Fibroblast of upper back skin (primary cell): ENCODE results near the gene SLC7A7.
A peak's percentile ranks its signal among the peaks of the same experiment; 100 is the strongest.
"Not testable (repeated sequence)": the region's sequence is repeated elsewhere in the genome, so short reads cannot be mapped to it uniquely, and the experiment has no call there.

Experiments
- DNase-seq: peaks from one replicate; pipeline ENCODE4 v3.0.0-alpha.2; 2013

Gene SLC7A7

DNA sequence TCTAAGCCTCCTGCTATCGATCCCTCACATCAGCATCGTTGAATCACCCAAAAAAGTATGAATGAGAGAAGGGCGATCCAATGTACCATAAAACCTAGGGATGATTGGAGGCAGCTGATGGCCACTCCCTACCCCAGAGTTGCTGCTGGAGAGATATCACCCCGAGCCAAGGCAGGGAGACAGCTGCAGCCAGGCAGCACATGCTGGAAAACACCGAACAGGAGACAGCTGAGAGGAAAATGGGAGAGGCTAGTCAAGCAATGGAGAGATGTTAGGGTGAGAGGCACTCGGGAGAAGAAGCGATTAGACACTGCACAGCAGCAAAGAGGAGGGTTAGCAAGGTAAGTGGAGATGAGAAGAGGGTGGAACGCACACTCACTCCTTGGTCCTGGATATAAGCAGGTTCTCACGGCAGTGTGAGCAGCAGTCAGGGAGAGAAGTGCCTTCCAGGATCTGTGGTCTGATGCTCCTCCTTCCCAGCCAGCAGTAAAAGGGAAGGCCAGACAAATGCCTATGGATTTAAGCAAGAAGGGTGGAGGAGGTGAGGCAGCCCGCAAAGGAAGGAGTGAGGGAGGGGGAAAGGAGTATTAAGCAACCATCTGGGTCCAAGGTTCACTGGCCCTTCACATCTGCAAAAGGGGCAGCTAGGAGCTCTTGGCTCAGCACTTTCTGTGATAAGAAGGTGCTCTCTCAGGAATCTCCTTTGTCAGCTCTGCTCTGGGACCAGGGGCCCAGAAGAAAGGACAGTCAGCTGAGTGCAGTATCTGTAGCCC is at the start of gene SLC7A7:
Gene SLC7A7 (minus strand): TSS at position 495 of the 773 bp plus-strand sequence. CDS start 2,037 bp downstream, outside the sequence.
- DNase-seq = peak; percentile 48

DNA sequence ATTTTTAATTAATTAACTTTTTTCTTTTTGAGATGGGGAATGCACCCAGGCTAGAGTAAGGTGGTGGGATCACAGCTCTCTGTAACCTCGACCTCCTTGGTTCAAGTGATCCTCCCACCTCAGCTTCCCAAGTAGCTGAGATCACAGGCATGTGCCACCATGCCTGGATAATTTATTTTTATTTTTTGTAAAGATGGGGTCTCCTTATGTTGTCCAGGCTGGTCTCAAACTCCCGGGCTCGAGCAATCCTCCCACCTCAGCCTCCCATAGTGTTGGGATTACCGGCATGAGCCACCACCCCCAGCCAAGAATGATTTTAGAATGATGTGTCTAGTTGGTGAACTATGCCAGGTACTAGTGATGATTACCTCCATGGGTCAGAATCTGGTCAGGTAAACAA is 49.7 kb upstream of the SLC7A7 start:
- DNase-seq = no peak

DNA sequence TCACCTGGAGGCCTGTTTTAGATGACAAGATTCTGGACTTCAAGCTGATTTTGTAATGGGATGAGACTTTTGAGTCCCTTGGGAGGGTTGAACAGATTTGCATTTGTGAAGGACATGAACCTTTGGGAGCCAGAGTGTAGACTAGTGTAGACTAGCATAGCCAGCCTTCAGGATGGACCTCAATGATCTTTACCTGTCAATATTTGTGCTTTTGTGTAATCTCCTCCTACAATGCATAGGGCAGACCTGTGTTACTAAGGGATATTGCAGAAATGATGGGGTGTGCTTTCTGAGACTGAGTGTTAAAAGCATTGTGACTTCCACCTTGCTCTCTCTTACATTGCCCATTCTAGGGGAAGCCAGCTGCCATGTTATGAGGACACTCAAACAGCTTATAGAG is 46.4 kb upstream of the SLC7A7 start:
- DNase-seq = no peak

DNA sequence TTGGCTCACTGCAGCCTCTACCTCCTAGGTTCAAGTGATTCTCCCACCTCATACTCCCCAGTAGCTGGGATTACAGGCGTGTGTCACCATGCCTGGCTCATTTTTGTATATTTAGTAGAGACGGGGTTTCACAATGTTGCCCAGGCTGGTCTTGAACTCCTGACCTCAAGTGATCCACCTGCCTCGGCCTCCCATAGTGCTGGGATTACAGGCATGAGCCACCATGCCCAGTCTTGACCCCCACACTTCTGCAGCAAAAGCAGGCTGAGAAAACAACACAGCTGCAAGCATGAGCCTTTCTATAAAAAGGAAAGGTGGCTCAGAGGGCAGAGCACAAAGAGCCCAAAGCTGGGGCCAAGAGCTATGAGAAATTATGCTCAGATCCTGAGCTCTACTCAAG is 45.1 kb upstream of the SLC7A7 start:
- DNase-seq = not testable (repeated sequence)

DNA sequence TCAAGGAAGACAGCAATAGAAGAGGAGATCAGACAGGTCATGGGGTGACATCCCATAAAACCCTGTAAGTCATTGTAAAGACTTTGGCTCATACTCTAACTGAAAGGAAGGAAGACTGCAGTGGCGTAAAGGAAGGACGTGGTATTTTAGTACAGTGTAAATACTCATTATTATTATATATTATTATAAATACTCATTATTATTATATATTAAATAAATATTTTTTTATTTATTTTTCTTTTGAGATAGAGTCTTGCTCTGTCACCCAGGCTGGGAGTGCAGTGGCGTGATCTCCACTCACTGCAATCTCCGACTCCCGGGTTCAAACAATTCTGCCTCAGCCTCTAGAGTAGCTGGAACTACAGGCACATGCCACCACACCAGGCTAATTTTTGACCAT is 41.2 kb upstream of the SLC7A7 start:
- DNase-seq = no peak

DNA sequence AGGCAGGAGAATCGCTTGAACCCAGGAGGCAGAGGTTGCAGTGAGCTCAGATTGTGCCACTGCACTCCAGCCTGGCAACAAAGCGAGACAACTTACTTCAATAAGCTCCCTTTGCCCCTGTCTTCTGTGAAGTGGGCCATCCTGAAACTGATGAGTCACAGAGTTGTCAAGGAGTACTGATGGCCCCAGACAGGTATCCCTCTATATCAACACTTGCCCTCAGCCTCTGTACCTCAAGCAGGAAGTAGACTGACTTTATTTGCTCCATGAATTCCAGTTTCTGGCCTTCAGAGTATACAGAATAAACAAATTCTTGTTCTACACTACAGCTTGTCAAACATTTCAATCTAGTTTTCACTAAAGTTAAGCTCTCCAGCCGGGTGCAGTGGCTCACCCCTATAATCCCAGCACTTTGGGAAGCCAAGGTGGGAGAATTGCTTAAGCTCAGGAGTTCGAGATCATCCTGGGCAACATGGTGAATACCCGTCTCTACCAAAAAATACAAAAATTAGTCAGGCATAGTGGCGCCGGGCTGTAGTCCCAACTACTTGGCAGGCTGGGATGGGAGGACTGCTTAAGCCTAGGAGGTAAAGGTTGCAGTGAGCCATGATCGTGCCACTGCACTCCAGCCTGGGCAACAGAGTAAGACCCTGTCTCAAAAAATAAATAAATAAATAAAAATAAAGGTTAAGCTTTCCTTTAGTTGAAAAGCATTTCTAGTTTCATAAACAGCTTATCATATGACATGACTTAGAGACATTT is 39.9 kb upstream of the SLC7A7 start:
- no peak for DNase-seq

DNA sequence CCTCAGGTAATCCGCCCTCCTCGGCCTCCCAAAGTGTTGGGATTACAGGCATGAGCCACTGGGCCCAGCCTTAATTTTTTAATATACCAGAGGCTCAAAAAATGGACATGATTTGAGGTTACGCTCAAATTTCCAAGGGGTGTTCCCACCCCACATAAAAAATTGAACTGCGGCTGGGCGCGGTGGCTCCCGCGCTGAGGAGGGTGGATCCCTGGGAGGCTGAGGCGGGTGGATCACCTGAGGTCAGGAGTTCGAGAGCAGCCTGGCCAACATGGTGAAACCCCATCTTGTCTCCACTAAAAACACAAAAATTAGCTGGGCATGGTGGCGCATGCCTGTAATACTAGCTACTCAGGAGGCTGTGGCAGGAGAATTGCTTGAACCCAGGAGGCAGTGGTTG is 39.1 kb upstream of the SLC7A7 start:
- DNase-seq = not testable (repeated sequence)

DNA sequence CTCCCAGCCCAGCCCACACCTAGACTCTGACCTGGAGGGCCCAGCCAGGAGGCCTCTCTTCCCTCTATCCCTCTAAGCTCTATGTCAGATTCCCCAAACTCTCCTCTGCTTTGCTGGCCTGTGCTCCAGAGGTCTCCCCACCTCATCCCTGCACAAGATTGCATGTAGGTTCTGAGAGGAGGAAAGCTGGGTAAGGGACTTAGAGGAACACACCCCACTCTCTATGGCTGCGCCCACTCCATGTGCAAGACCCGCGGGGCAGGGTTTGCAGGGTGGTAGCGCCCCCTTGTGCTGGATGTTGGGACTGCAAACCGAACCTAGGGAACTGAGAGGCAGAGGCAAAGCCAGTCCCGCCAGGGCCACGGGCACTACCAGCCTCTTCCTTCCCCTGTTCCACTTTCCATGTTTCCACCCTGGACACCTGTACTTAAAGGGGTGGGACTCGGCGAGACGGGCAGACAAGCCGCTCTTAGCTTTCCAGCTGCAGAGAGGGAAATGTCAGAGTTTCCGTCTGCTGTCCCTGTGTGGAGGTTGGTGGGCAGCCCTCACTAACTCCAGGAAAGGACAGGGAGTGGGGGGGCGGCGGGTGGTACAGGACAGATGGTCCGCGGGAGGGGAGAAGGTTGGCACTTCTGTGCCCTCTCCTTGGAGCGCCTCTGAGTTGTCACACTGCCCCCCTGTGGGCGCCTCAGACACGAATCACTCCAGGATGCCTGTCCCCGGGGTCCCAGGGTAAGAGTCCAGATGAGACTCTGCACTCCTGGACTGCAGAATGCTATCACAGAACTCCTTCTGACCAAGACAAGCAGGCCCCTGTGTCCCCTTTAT is 37.9 kb upstream of the SLC7A7 start:
- peak; percentile 88 for DNase-seq

DNA sequence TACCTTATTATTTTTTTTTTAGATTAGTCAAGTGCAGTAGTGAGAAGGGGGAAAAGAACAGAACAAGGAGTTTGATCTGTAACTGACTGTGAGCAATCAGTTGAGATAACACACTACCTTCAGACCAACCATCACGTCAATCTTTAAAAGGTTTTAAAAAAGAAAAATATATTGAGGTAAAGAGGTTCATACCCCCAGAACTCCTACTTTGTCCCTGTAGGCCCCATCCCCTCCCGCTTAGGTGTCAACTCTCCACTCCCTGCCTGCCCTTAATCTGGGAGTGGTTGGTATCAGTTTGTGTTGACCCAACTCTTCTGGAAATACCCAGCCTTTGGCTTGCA is 37.3 kb upstream of the SLC7A7 start:
- DNase-seq = no peak

DNA sequence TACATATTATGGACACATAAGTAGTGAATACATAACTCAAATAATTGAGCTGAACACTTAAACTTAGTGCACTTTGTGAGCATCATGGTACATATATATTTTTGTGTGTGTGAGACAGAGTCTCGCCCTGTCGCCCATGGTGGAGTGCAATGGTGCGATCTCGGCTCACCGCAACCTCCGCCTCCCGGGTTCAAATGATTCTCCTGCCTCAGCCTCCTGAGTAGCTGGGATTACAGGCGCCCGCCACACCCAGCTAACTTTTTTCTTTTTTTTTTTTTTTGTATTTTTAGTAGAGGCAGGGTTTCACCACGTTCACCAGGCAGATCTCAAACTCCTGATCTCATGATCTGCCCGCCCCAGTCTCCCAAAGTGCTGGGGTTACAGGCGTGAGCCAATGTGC is 36.9 kb upstream of the SLC7A7 start:
- not testable (repeated sequence) for DNase-seq

DNA sequence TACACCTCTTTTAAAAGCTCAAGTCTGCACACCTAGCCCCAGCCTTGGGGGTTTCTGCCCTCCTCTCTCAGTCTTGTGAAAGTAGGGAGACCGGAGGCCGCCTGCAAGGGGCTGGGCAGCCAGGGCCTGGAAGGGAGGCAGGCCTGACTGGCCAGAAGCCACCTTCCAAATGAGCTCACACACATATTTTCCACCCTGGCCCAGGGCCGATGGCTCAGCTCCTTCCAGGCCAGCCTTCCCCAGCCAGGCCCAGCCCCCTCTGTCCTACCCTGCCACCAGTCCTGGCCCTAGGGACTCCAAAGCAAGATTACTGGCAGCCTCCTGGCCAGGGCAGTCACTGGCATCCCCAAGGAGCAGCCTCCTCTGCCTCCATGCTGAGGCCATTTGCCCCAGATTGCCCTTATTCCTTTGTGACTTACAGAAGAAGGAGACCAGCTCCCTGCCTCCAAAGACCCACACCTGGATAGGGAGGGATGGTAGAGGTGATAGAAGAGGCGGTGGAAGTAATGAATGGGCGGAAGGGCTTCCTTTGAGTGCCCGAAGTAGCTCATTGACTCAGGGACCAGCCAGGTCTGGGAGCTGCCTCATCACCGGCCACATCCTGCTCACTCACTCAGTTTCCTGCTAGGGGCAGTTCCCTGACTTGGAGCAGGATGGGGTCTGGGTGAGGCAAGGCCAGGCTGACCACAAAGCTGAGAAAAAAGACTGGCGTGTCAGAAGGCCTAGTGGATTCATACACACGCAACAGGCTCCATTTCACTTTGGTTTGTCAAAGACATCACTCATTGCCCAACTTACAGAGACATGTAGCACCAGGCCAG is 35.9 kb upstream of the SLC7A7 start:
- peak; percentile 95 for DNase-seq

DNA sequence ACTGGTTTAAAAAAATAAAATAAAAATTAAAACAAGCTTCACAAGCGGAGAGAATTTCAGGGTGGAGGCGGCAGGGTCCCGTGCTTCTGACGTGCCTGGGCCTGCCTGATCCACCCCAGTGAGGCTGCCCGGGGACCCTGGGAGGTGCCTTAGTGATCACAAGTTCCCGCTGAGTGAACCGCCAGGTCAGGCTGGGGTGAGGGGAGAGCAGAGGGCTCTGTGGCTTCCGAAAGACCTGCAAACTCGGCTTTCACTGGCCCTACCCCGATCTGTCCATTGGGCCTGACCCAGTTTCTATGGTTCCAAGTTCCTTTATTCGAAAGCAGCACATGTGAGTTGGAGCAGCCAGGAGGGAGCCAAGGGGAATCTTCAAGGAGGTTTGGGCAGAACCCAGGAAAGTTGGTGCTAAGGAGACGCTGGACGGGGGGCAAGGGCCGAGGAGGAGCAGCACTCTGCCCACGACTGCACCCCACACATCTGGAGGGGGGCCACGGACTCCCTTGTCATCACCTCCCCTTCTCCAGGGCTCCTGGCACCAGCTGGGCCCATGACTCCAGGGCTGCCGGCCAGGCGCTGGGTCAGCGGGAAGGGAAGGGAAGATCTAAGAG is 34.1 kb upstream of the SLC7A7 start:
- DNase-seq = no peak

DNA sequence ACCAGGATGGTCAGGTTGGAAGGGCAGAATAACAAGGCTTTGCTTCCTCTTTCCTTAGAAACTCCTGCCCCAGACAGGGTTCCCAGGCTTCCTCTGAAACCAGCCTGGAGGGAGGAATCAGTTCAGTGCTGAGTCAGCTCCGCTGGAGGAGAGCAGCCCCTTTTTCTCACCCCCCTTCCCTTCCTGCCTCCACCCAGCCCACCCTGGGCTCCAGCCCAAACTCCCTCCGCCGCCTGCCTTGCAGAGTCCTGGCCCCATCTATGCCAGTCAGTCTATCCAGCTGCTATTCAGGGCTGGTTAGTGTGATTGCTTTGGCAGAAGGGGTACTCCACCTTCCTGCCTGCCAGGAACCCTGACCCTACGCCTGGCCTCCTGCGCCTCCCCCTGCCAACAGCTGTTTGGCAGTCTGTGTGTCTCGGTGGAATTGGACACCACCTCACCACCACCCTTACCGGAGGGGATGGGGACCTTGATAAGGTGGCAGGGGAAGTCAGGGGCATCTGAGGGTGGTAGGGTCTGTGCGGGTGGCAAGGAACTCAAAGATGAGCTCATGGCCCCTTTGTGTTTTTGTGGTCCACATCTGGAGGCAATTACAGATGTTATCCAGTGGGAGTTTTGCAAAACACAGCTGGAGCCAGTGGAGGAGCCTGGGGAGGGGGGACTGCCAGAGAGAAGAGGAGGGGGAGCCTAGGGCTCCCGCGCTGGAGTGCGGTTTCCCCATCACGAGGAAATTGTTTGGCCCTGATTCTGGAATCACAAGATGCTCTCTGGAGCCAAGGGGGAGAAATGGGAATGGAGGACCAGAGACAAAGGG is 33.3 kb upstream of the SLC7A7 start:
- peak; percentile 94 for DNase-seq

DNA sequence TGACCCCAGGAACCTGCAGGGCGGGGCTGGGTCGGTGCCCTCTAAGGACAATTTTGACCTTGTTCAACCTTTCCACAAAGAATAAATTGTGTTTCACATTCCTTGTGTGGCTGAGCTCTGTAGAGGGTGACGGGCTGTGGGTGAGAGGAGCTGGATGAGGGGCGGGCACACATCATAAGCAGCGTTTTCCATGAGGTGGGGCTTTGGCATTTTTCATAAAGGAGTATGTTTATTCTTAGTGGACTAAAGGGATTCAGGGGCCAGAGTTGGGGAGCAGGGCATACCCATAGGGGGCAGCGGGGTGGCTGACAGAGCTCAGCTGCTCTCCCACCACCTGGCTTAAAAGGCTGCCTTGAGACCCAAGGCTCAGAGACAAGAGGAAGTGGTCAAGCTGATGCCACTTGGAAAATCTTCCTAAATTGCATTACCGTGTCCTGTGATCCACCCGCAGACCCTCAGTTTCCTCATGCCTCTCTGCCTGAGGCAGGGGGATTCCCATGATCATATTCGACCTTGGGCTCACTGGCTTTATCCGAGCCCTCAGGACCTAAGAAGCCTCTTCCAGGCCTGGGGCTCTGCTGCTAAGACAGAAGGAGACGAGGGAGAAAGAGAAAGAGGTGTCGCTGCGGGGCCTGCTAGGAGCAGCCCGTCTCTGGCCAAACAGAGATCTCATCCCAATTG is 32.6 kb upstream of the SLC7A7 start:
- DNase-seq = peak; percentile 58

DNA sequence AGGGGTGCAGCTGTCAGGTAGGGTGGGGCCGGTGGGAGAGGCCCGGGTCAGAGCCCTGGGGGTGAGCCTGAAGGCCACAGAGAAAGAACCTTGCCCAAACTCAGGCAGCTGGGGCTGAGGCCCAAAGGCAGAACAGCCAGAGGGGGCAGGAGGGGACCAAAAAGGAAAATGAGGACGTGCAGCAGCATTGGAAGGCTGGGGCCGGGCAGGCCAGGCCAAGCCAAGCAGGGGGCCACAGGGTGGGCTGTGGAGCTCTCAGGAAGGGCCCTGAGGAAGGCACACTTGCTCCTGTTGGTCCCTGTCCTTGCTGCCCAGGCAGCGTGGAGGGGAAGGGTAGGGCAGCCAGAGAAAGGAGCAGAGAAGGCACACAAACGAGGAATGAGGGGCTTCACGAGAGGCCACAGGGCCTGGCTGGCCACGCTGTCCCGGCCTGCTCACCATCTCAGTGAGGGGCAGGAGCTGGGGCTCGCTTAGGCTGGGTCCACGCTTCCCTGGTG is 31.6 kb upstream of the SLC7A7 start:
- DNase-seq = no peak

DNA sequence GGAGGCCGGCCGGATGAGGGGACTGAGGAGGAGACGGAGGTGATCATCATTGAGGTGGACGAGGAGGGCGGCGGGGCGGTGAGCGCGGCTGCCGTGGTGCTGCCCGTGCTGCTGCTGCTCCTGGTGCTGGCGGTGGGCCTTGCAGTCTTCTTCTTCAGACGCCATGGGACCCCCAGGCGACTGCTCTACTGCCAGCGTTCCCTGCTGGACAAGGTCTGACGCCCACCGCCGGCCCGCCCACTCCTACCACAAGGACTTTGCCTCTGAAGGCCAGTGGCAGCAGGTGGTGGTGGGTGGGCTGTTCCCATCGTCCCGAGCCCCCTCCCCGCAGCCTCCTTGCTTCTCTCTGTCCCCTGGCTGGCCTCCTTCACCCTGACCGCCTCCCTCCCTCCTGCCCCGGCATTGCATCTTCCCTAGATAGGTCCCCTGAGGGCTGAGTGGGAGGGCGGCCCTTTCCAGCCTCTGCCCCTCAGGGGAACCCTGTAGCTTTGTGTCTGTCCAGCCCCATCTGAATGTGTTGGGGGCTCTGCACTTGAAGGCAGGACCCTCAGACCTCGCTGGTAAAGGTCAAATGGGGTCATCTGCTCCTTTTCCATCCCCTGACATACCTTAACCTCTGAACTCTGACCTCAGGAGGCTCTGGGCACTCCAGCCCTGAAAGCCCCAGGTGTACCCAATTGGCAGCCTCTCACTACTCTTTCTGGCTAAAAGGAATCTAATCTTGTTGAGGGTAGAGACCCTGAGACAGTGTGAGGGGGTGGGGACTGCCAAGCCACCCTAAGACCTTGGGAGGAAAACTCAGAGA is 30.8 kb upstream of the SLC7A7 start:
- no peak for DNase-seq

DNA sequence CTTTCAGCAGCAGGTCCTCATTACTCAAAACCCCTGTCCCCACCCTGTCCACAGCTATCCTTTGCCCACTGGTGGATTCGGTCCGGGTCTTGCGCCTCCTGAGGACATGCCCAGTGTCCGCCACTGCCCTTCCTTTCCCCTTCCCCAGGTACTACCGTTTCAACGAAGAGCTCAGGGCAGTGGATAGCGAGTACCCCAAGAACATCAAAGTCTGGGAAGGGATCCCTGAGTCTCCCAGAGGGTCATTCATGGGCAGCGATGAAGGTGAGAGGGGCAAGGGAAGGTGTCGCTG is 29.8 kb upstream of the SLC7A7 start:
- DNase-seq = no peak

DNA sequence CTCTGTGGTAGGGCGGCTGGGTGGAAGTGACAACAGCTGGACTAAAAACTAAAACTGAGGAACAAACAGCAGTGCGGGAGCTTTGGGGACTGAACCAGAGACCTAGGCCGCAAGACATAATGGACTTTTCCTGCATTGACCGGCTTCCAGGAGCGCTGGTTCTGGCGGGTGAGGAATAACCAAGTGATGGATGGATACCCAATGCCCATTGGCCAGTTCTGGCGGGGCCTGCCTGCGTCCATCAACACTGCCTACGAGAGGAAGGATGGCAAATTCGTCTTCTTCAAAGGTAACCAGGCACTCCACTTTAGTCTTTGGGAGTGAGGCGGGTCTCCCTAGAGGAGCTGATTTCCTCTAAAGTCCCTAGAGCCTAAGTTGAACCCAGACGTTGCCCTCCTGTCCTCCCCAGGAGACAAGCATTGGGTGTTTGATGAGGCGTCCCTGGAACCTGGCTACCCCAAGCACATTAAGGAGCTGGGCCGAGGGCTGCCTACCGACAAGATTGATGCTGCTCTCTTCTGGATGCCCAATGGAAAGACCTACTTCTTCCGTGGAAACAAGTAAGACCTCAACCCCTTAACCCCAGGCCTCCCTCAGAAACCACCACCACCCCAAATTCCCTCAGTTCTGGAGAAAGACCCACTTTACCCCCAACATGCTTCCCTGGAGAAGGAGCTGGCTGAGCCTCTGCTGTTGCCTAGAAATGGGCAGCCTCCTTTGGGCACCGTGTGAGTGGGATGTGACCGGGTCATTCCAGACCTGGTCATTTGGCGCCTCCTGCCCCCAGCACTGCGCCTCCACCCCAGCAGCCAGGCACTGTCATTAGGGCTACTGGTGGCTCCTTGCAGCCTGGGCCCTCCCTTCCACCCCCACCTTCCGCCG is 29.2 kb upstream of the SLC7A7 start:
- no peak for DNase-seq
